Measurements from ENCODE around the gene EPHB2.
"Not testable (repeated sequence)": the region's sequence is repeated elsewhere in the genome, so short reads cannot be mapped to it uniquely, and the experiment has no call there.

Gene EPHB2

DNA sequence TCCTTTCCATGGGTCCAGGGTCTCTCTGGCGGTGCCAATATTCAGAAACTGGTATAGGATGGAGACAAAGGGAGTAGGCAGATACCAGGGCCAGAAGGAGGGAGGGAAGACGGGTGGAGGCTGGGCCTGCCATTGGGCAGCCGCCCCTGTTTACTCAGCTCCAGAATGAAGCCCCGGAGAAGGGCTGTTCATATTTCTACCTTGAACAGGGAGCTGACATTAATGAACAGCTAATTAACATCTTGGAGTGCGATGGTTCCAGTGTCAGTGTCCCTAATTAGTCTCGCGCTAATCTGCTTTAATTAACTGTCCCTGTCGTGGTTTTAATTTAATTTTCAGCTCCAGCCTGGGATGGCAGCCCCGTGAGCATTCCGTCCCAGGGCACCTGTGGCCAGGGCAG, 113.8 kb downstream of the EPHB2 start:
- DNase-seq = no peak

DNA sequence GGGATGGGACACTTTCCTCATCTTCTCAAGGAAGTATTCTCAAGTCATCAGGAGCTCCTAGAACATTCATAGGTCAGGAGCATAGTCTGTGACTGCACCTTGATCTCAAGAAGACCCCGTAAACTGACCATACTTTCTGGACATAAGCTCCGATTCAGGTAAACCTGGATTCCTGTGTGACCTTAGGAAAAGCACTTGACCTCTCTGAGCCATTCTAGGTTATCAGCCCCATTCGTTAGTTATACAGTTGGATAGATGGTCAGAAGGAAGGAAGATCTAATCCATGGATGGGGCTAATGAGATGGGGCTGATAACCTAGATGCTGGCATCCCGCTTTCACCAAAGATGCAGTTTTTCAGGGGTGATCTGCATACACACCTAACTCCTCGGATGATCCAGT, 114.3 kb downstream of the EPHB2 start:
- no peak for DNase-seq

- no peak for DNase-seq
Measured at GRCh38 chr1:22825486-22826189, 115.0 kb downstream of the EPHB2 start.

GRCh38 chr1:22826604-22827580, 116.3 kb downstream of the EPHB2 start:
- no peak for DNase-seq

DNA sequence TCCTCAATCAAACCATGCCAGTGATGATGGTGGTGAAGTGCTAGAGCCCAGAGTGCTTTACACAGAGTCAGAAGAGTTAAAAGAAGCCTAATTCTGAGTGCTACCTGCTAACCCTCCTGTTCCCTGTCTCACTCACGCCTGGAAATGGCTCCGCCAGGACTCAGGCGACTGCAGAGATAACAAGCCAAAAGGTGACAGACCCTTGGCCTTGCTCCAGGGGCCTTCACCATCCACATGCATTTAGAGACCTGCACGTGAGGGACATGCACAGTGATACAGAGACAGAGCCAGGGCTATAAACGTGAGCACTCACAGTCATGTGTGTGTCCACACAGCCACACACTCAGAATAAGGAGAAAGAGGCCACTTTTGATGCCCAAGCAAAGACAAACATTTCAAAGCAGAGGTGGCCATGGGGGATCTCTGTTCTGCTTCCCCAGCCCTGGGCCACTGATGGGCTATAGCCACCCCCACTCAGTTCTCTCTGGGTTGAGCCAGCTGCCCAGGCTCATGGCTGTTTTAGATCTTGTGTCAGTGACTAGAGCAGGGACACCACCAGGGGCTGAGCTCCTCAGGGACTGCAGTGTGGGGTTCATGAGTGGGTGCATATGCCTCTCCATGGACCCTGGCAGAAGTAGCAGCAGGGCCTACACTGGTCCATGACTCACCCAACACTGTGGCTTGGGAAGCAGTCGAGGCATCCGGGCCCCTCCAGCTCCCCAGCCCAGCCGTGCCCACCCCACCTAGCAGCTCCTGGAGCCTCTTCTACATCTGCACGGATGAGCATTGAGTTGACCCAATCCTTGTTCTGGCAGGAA, 117.2 kb downstream of the EPHB2 start:
- DNase-seq = no peak

DNA sequence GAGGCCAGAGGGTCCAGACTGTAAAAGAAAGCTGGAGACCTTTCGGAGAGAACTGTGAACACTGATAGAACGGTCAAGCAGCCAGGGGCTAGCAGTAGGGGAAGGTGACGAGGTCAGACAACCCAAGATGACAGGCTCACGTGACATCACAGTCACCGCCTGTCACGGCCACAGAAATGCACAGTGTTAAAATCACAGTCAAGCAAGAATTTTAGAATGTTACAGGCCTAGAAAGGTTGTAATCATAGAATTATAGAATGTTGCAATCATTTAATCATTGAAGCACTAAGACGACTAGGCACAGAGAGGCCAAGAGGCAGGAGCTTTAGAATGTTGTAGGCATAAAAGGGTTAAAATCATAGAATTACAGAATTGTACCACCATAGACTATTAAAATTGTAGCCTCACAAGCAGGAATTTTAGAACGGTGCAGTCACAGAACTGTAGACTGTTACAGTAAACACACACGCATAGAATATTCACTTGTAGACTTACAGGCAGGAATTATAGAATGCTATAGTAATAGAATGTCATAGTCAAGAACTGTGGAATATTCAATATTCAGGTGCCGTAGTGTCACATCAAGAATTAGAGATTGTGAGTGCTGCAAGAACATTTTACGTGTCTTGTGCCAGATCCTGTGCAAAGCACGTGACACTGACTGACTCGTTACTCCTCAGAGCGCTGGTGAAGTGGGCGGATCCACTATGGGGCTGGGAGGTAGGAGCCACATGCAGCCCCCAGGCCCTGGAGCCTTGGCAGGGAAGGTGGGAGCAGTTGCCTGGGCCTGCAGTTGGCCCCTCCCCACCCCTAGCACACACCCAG, 118.1 kb downstream of the EPHB2 start:
- DNase-seq = no peak

DNA sequence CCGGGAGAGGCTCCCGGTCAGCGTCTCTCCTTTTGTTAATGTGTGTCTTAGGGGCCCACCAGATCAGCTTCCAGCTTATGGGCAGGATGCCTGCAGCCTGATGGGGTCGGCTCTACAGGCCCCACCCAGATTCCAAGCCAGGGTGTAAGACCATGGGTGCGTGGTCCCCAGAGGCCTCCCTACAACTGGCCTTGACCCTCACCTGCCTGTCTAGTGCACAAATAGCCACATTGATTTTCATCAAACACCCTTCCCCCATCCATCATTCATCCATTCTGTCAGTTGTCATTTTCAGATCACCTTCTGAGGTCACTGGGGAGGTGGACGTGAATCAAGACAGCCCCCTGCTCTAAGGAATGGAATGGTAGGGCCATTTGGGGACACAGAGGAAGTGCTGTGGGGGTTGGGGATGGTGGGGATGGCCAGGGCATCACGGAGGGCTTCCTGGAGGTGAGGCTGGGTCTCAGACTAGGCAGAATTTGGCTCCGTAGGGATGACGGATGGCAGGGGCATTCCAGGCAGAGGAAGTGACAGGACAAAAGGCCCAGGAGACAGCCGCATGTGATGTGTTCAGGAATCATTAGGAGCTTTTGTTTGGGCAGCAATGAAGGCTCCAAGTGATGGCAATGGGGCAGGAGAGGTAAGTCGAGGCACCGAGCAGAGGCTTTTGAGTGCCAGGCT, 118.8 kb downstream of the EPHB2 start:
- no peak for DNase-seq

DNA sequence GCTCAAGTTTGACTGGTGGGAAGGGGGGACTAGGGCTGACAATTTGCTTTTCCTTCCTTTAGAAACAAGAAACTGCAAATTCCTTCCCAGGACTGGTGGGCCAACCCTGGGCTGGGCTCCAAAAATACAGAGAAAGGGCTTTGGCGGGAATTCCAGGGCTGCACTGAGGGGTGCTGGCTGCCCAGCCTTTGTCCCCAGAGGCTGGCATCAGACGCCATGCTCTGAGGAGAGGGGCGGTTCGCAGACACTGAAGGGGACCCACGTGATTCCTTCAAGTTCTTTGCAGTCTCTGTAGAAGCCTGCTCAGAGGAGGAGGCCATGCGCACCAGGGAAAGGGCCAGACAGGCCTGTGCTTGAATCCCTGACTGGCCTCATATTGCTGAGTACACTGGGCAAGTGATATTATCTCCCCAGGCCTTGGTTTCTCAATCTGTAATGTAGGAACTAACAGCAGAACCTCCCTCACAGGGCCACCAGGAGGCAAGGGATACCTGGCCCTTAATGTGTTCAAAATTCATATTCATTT, 119.5 kb downstream of the EPHB2 start:
- no peak for DNase-seq

- DNase-seq = no peak
Measured at GRCh38 chr1:22830757-22831340, 120.2 kb downstream of the EPHB2 start.

- DNase-seq = peak; percentile 54
Measured at GRCh38 chr1:22831729-22832413, 121.2 kb downstream of the EPHB2 start.

DNA sequence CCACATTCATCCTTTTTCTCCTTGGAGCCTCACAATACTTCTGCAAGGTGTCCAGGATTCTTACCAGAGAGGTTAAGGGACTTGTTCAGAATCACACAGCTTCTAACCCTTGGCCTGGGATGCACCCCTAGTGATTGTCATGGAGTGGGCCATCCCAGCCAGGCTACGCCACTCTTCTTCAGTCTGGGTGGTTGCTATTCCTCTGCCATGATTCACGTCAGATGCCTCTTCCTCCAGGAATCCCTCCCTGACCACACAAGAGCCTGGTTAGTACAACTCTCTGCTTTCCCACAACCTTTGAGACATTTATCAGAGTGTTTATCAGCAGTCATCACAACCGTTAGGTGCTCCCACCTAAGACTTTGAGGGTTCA, 121.8 kb downstream of the EPHB2 start:
- no peak for DNase-seq

- no peak for DNase-seq
Measured at GRCh38 chr1:22833699-22834098, 123.1 kb downstream of the EPHB2 start.

DNA sequence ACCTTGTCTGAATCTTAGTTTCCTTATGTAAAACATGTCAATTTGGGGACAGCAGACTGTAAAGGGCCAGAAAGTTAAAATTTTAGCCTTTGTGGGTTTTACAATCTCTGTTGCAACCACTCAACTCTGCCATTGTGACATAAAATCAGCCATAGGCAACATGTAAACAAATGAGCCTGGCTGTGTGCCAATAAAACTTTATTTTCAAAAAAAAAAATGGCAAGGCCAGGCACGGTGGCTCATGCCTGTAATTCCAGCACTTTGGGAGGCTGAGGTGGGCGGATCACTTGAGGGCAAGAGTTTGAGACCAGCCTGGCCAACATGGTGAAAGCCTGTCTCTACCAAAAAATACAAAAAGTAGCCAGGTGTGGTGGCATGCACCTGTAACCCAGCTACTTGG, 123.8 kb downstream of the EPHB2 start:
- not testable (repeated sequence) for DNase-seq

- DNase-seq = no peak
Measured at GRCh38 chr1:22835636-22836319, 125.1 kb downstream of the EPHB2 start.

- no peak for DNase-seq
Measured at GRCh38 chr1:22836850-22837249, 126.2 kb downstream of the EPHB2 start.

GRCh38 chr1:22837332-22837731, 126.7 kb downstream of the EPHB2 start:
- DNase-seq = no peak

- DNase-seq = no peak
Measured at GRCh38 chr1:22838965-22839364, 128.3 kb downstream of the EPHB2 start.

DNA sequence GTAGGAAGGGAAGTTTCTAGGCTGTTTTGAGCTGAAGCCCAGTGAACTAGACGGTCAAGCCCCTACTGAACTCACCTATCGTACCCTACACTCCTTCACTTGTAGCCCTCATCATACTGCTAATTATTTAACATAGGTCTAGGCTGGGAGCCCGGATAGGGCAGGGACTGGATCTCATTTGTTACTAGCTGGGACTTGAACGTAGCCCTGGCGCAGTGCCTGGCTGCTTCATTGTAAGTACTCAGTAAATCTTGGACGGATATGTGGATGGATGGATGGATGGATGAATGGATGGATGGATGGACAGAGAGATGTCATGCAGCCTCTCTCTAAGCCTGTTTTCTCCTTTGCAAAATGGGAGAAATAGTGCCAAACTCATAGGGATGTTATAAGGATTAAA, 129.2 kb downstream of the EPHB2 start:
- DNase-seq = no peak

DNA sequence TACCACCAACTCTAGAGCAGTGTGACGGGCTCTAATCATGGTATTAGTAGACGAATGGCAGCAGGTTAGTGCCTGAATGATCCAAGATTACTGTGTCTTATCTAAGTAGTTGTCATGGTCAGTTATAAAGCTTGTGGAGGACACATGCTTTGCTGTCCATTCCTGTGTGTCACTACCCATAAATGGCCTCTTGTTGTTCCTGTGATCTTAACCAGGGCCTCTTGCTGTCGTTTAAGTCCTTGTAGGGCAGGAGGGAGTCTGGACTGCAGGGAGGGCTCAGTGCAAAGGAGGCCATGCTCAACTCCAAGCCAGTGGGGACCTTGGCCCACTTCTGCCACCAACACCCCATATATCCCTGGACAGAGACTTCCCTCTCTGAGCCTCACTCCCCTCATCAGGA, 130.5 kb downstream of the EPHB2 start:
- no peak for DNase-seq

GRCh38 chr1:22841860-22842281, 131.2 kb downstream of the EPHB2 start:
- DNase-seq = no peak
